WTC11 (cell line): ENCODE results near the gene POU5F2. TPM values are rescaled to one million over a fixed set of nuclear protein-coding genes. Genes with fewer than 3 reads are reported as not detected.

Source experiments
- ATAC-seq: fragments of 200-7000 bp; cut with Tn5 transposase; 2 replicates; pipeline ENCODE4 v1.10.0; 2021; ENCODE audit warnings: mild to moderate bottlenecking, moderate library complexity
- CTCF ChIA-PET: fragments of 300-600 bp; sonication (Branson Sonifier 250); formaldehyde crosslinking; loops from one replicate; lab custom pipeline; 2021; ENCODE audit warnings: antibody characterized with exemption; lab: Charles Lee
- POLR2A ChIA-PET: fragments of 350-600 bp; sonication (Branson Sonifier 250); formaldehyde crosslinking; loops from one replicate; lab custom pipeline; 2021; ENCODE audit warnings: antibody characterized with exemption; lab: Charles Lee
- DNase-seq: peaks from one replicate; pipeline ENCODE4 v3.0.0; 2021; ENCODE audit warnings: low spot score
- H3K27ac Mint-ChIP-seq: 2 replicates; pipeline ENCODE4 v1.8.0; 2021; ENCODE audit warnings: mixed read lengths
- H3K27me3 Mint-ChIP-seq: 2 replicates; pipeline ENCODE4 v1.8.0; 2021; ENCODE audit warnings: low read depth, mild to moderate bottlenecking, moderate library complexity, mixed read lengths
- H3K36me3 Mint-ChIP-seq: 2 replicates; pipeline ENCODE4 v1.8.0; 2021; ENCODE audit warnings: mixed read lengths
- H3K4me1 Mint-ChIP-seq: 2 replicates; pipeline ENCODE4 v1.8.0; 2022; ENCODE audit warnings: mixed read lengths
- H3K4me3 Mint-ChIP-seq: 2 replicates; pipeline ENCODE4 v1.8.0; 2021; ENCODE audit warnings: mild to moderate bottlenecking, moderate library complexity, mixed read lengths
- H3K9me3 Mint-ChIP-seq: 2 replicates; pipeline ENCODE4 v1.8.0; 2021; ENCODE audit warnings: mixed read lengths
- AFF4 ChIP-seq: sonication (generic); formaldehyde crosslinking; IDR thresholded peaks from 2 replicates; pipeline ENCODE4 v1.8.1; 2023; ENCODE audit warnings: mild to moderate bottlenecking, missing genetic modification reagents, borderline replicate concordance
- CDX4 ChIP-seq: fragments of 250-450 bp; sonication (Bioruptor Pico); IDR thresholded peaks from 2 replicates; pipeline ENCODE4 v1.9.0; 2021; ENCODE audit warnings: moderate library complexity, mild to moderate bottlenecking, inconsistent platforms, borderline replicate concordance
- ETV6 ChIP-seq: sonication (generic); formaldehyde crosslinking; IDR thresholded peaks from 2 replicates; pipeline ENCODE4 v1.8.1; 2022; ENCODE audit warnings: mild to moderate bottlenecking, missing genetic modification reagents
- GTF2I ChIP-seq: fragments of 250-450 bp; sonication (Bioruptor Pico); conservative IDR thresholded peaks from 2 replicates; pipeline ENCODE4 v1.4.0; 2021; ENCODE audit warnings: mild to moderate bottlenecking
- HMGA2 ChIP-seq: fragments of 250-450 bp; sonication (Bioruptor Pico); IDR thresholded peaks from 2 replicates; pipeline ENCODE4 v1.4.0; 2021; ENCODE audit warnings: mild to moderate bottlenecking, moderate library complexity
- IRF1 ChIP-seq: sonication (generic); formaldehyde crosslinking; IDR thresholded peaks from 2 replicates; pipeline ENCODE4 v1.8.0; 2023; ENCODE audit warnings: missing genetic modification reagents
- MXD4 ChIP-seq: fragments of 250-450 bp; sonication (Bioruptor Pico); IDR thresholded peaks from 2 replicates; pipeline ENCODE4 v1.8.0; 2021; ENCODE audit warnings: mild to moderate bottlenecking, moderate library complexity, borderline replicate concordance
- MYBL2 ChIP-seq: sonication (generic); formaldehyde crosslinking; IDR thresholded peaks from 2 replicates; pipeline ENCODE4 v1.8.1; 2023; ENCODE audit warnings: mild to moderate bottlenecking, moderate library complexity, missing genetic modification reagents
- NFATC4 ChIP-seq: fragments of 250-450 bp; sonication (Bioruptor Pico); IDR thresholded peaks from 2 replicates; pipeline ENCODE4 v1.9.0; 2021; ENCODE audit warnings: mild to moderate bottlenecking
- SP1 ChIP-seq: sonication (generic); formaldehyde crosslinking; conservative IDR thresholded peaks from 2 replicates; pipeline ENCODE4 v1.8.1; 2022; ENCODE audit warnings: missing genetic modification reagents
- ZNF121 ChIP-seq: sonication (generic); formaldehyde crosslinking; IDR thresholded peaks from 2 replicates; pipeline ENCODE4 v1.8.0; 2023; ENCODE audit warnings: missing genetic modification reagents
- ZNF219 ChIP-seq: sonication (generic); formaldehyde crosslinking; IDR thresholded peaks from 2 replicates; pipeline ENCODE4 v1.8.0; 2023; ENCODE audit warnings: missing genetic modification reagents, mild to moderate bottlenecking, borderline replicate concordance
- ZNF317 ChIP-seq: sonication (generic); formaldehyde crosslinking; IDR thresholded peaks from 2 replicates; pipeline ENCODE4 v1.8.1; 2023; ENCODE audit warnings: low read depth, mild to moderate bottlenecking, moderate library complexity, missing genetic modification reagents, borderline replicate concordance
- ZNF423 ChIP-seq: fragments of 250-450 bp; sonication (Bioruptor Pico); IDR thresholded peaks from 2 replicates; pipeline ENCODE4 v2.1.2; 2022; ENCODE audit warnings: mild to moderate bottlenecking, moderate library complexity
- total RNA-seq: library from RNA; stranded (reverse); gene quantifications from 3 replicates; pipeline ENCODE4 v1.2.3, GENCODE V29; 2021
- TF ChIP-seq, protein P1 (sequence below): sonication (generic); formaldehyde crosslinking; IDR thresholded peaks from 2 replicates; pipeline ENCODE4 v1.8.0; 2022; ENCODE audit warnings: mild to moderate bottlenecking, missing genetic modification reagents
- TF ChIP-seq, protein P2 (sequence below): fragments of 250-450 bp; sonication (Bioruptor Pico); conservative IDR thresholded peaks from 2 replicates; pipeline ENCODE4 v1.9.0; 2021; ENCODE audit warnings: mild to moderate bottlenecking

The POU5F2 gene
- total RNA-seq, 1 experiment from 2014 or later: 0.13 TPM

DNA sequence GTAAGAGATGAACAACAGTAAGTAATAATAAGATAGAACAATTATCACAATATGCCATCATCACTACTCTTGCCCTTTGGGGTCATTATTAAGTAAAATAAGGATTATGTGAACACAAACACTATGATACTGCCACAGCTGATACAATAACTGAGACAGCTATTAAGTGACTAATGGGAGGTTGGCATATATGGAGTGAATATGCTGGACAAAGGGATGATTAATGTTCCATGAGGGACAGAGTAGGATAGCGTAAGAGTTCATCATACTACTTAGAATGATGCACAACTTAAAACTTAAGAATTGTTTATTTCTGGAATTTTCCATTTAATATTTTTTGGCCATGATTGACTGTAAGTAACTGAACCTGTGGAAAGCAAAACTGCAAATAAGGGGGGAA, 16.6 kb downstream of the POU5F2 start:
- Mint-ChIP-seq H3K27ac (no peak overlapping the region), H3K36me3 (no peaks in the 10 kb centered on the region), H3K4me1 (peaks cover 31% of the 10 kb centered on the region), H3K9me3 (no peaks in the 10 kb centered on the region), H3K4me3 (no peak overlapping the region), H3K27me3 (no peaks in the 10 kb centered on the region)
- ChIA-PET POLR2A (no interaction called here), CTCF (no interaction called here)
- TF ChIP-seq ZNF121 (CRISPR knock-in tag) (no peak), IRF1 (no peak), ETV6 (CRISPR knock-in tag) (no peak), CDX4 (CRISPR knock-in tag) (no peak), MXD4 (CRISPR knock-in tag) (no peak)
- ATAC-seq (no peak), DNase-seq (no peak)

DNA sequence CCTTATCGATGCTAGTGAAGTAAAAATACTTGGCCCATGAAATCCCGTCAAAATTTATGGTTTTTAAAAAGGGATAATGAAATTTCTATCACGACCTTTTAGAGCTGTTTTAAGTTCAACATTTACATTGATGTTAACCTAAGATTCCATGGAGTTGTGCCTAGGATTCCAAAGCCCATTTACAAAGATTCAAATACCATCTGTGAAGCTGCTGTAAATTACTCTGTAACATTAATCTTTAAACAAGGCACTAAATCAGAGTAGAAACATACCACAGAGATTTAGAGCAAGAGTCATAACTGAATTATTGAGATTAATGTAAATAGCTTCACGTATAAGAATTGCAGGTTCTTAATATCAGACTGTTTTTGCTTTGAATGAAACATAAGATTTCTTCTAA, 17.7 kb downstream of the POU5F2 start:
- ChIA-PET POLR2A (no interaction called here), CTCF (no interaction called here)
- H3K4me1 Mint-ChIP-seq: peaks cover 31% of the 10 kb centered on the region
- ATAC-seq (no peak), DNase-seq (no peak)
- no peaks in the 10 kb centered on the region for H3K27me3 Mint-ChIP-seq
- H3K9me3 Mint-ChIP-seq: no peaks in the 10 kb centered on the region
- H3K27ac Mint-ChIP-seq: no peak overlapping the region
- no peaks in the 10 kb centered on the region for H3K36me3 Mint-ChIP-seq
- no peak for TF ChIP-seq CDX4 (CRISPR knock-in tag)
- TF ChIP-seq NFATC4: no peak
- no peak for TF ChIP-seq ZNF317 (CRISPR knock-in tag)
- no peak for TF ChIP-seq SP1 (CRISPR knock-in tag)
- TF ChIP-seq, protein P1, sequence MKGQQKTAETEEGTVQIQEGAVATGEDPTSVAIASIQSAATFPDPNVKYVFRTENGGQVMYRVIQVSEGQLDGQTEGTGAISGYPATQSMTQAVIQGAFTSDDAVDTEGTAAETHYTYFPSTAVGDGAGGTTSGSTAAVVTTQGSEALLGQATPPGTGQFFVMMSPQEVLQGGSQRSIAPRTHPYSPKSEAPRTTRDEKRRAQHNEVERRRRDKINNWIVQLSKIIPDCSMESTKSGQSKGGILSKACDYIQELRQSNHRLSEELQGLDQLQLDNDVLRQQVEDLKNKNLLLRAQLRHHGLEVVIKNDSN (CRISPR knock-in tag): no peak
- TF ChIP-seq, protein P2, sequence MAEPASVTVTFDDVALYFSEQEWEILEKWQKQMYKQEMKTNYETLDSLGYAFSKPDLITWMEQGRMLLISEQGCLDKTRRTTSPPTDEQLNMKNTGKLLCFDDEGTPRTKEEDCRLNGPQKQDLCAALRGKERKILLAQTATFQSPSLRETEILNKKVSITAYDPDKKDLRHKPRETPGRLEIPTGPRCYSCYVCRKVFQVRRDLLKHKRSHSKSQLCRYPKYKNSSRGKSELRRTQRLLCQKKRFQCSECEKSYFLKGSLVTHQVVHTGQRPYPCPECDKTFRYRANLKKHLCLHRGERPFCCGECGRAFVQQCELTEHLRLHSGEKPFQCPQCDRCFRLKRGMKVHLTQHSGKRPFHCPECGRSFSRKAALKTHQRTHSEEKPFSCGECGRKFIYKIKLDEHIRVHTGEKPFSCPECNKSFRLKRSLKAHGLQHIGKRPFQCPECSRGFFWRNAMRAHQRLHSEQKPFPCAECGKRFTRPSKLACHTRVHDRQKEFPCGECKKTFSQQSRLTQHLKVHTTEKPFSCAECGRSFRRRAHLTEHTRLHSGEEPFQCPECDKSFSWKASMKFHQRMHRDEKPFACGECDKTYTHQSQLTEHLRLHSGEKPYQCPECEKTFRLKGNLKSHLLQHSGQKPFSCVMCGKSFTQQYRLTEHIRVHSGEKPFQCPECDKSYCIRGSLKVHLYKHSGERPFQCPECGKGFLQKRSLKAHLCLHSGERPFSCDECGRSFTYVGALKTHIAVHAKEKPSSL (CRISPR knock-in tag): no peak
- no peak for TF ChIP-seq ZNF219 (CRISPR knock-in tag)
- TF ChIP-seq MYBL2: no peak
- TF ChIP-seq IRF1: no peak
- no peak for TF ChIP-seq GTF2I
- no peak for TF ChIP-seq AFF4 (CRISPR knock-in tag)
- no peak for TF ChIP-seq HMGA2 (CRISPR knock-in tag)
- no peak for TF ChIP-seq ZNF423 (CRISPR knock-in tag)
- TF ChIP-seq, all 79 proteins: peak for 0
- no peak overlapping the region for H3K4me3 Mint-ChIP-seq
